ENCODE results near the gene EN2.
A peak's percentile ranks its signal among the peaks of the same experiment; 100 is the strongest.

EN2 gene

GRCh38 chr7:155465761-155466141 lies 7.8 kb downstream of the EN2 start:
- DNase-seq, result no peak

DNA sequence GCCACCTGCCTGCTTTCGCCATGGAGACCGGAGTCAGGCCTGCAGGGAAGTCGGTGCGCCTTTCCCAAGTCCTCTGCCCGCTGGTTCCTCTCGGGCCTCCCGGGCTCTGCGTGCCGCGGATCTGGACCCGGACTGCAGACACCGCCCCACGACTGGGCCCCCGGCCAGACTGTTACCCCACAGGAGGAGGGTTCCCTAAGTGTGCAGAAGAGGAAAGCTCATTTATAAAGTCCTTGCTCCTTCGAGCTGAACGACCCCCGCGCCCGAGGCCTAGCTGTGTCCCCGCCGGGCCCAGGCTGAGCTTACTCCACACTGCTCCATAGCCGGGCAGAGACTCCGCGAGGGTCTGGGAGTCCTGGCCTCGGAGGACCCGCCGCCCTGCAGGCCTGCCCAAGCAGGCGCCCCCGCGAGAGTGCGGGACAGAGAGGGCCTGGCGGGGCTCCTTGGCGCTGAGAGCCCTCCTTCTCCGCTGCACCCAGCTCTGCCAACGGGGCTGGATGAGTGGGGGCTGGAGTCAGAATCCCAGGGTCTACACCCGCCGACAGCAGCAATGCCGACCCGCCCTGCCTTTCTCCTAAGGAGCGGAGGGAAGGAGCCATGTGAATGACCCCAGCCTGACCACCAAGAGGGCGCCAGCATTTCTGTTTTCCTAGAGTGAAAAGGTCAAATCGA lies 8.3 kb downstream of the EN2 start:
- DNase-seq, result peak; percentile 65 to 92

- DNase-seq, result peak; percentile 93 to 98
Measured at GRCh38 chr7:155466814-155467733, 9.1 kb downstream of the EN2 start.

DNA sequence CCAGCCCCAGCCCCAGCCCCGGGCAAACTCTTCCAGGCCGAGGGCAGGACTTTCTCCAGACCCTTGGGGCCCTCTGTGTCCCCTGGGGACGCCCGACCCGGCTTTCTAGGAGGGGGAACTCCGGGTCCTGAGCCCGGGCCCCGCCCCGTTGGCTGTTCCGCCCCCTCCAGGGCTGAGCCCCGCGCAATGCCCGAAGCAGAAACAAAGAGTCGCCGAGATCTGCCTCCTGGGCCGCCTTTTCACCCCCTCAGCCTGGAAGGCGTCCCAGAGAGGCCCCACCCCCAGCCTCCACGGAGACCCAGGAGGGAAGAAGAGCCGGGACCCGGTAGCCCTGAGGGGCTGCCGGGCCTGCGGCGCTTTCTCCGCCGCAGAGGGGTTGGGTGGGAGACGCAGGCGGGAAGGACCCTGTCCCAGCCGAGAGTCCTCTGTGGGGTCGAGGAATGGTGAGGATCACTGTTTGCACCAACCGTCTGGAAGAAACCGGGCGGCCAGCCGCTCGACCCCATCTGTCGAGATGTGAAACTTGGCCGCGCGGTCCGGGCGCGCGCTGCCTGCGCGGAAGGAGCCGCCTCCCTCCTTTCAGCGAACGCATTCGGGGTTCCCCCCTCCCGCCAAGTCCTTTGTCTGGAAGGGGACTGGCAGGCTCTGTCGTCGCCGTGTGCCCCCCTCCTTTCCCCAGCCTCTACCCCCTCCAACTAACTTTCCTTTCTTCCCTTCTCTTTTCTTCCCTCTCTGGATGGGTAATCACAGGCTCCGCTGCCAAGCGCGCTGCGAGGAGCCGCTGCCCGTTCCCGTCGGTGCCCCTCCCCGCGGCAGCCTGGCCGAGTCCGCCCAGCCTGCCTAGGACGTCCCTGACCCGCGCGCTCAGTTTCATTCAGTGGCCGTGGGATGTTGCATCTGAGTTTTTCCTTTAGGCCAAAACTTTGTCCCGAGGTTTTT lies 10.2 kb downstream of the EN2 start:
- peak; percentile 63 to 92 for DNase-seq

GRCh38 chr7:155468785-155469148 lies 10.8 kb downstream of the EN2 start:
- DNase-seq, result peak in 1 of 2 experiments; percentile 57

DNA sequence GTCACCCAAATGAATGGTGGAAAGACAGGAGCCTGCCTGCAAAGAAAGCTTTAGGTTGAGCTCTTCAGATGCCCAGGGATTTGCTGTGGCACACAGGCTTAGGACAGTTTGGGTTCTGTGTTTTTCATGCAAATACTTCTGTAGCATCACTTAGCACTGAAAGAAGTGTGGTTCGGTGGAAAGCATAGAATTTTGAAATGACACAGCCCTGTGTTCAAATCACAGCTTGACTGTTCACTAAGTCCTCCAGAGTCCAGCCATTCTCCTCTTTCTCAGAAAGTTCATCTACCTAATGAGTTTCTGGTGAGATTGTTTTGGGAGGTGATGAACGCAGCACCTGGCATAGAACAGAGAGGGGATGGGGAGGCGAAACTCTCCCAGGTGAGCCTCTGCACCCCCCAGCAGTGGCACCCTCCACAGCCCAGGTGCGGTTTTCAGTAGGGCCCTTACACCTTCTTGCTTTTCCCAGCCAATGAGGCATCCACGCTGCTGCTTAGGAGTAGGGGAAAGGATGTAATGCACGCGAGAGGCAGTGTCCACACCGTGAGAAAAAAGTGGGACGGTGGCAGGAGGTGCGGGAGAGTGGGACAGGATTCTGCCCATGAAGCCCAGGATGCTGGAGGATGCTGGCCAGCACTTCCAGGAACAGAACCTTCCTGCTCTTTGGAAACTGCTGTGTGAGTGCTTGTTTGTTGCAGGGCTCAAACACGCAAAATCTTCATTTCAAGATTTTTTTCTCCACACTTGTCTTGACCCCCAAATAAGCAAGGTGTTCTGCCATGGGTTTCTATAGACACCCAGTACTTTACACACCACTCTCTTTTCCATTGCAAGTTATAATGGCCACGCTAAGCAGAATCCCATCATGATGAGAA lies 11.6 kb downstream of the EN2 start:
- DNase-seq, result peak; percentile 38 to 55

GRCh38 chr7:155470186-155470487 lies 12.2 kb downstream of the EN2 start:
- no peak for DNase-seq

- peak in 1 of 2 experiments; percentile 65 for DNase-seq
Measured at GRCh38 chr7:155470686-155471638, 13.0 kb downstream of the EN2 start.

DNA sequence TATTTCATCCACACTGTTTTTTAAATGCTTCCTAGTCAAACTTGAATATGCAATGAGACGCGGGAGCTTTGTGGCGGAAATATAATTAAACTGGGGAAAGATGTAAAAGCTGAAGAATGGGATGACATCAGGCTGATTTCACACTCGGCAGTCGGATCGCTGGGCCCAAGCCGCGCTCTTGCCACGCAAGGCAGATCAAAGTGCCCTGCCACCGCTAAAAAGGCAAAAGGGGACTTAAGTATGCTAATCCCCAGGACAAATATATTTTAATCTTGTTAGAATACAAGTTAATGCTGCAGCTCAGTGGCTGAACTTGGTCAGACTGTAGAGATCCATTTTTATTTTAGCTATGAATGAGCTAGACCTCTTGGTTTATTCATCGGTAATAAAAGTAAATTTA lies 13.8 kb downstream of the EN2 start:
- DNase-seq, result peak in 1 of 2 experiments; percentile 65

GRCh38 chr7:155477476-155477875 lies 19.5 kb downstream of the EN2 start:
- DNase-seq, result no peak

DNA sequence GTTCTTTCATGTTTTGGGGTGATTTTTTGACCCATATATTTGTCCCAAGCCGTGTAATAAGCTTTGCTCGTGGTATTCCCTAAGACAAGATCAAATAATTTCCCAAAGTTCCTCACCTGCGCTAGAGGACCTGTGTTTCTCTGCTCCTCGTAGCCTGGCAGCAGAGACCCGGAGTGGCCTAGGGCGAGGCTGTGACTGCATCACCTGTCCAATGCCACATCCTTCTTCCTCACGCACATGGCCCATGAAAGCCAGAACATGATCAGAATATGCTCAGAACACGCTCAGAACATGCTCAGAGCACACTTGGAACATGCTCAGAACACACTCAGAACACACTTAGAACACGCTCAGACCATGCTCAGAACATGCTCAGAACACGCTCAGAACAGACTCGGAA lies 23.8 kb downstream of the EN2 start:
- no peak for DNase-seq

DNA sequence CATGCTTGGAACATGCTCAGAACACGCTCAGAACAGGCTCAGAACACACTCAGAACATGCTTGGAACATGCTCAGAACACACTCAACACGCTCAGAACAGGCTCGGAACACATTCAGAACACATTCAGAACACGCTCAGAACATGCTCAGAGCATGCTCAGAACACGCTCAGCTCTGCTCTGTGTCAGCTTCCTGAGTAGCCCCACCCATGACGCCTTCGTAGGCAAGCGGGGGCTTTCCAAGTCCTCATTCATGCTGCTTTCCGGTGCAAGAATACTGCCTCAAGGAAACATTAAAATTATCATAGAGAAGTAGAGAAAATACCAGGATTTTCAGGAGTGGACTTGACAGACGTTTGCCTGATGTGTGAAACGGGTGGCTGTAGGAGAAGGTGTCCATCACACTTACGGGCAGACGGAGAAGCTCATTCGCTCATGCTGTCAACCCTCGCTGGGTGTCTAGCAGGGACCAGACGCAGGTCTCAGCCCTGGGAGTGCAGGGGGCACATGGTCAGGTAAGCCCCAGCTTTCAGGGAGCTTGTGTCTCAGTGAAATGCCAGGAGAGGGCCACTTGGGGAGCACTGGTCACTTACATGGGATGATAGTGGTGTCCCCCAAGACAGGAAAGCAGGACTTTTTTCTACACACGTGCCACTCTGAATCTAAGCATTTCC lies 24.7 kb downstream of the EN2 start:
- DNase-seq, result no peak

- DNase-seq, result no peak
Measured at GRCh38 chr7:155483245-155483644, 25.3 kb downstream of the EN2 start.

- no peak for DNase-seq
Measured at GRCh38 chr7:155483868-155484325, 26.0 kb downstream of the EN2 start.

DNA sequence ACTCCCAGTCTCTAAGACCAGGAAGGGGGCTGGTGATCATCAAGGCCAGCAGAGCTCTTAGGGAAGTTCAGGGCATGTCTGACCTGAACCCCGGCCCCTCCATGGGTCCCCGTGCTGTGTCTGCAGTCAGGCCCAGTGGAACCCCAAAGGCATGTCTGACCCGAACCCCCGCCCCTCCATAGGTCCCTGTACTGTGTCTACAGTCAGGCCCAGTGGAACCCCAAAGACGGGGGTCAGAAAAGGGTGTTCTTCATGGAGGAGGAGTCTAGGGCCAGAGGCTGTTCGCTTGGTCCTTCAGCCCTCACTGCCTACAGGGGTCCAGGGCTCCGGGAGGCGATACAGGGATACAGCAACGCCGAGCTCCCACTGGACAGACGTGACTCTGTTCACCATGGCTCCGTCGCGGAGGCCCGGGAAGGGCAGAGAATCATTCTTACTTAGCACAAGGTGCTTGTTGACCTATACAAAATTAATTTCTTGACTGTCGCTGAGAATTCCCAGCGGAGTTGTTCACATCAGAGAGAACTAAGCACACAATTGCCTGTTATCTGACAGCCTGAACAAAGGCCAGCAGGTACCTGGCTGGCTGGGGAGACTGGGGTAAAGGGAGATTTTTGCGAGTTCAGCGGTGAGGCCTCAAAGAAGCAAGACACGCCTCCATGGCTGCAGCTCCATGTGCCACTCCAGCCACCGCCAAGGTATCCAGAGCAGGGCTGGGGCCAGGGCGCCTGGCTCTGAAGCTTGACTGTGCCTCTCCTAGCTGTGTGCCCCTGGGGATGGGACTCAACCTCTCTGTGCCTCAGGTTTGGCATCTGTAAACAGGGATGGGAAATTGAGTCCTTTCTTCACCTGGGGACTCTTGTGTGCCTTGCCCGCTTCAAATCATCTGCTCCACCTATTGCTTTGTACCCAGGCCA lies 26.8 kb downstream of the EN2 start:
- DNase-seq, result peak; percentile 52 to 65

GRCh38 chr7:155486783-155487508 lies 29.0 kb downstream of the EN2 start:
- DNase-seq, result no peak

- DNase-seq, result no peak
Measured at GRCh38 chr7:155487509-155488482, 29.9 kb downstream of the EN2 start.
